DOHH2 (cell line): Measurements from ENCODE around the gene COX6B1.

Source experiments
- EZH2phosphoT487 ChIP-seq: fragments of 200-600 bp; sonication (generic); IDR thresholded peaks from 2 replicates; pipeline ENCODE4 v1.6.1; 2017; ENCODE audit warnings: borderline replicate concordance, mild to moderate bottlenecking, antibody characterized with exemption, low read length, moderate library complexity, mixed read lengths
- TF ChIP-seq, protein P1 (sequence below): fragments of 200-600 bp; sonication (generic); IDR thresholded peaks from one replicate; pipeline ENCODE4 v1.5.1; 2014; ENCODE audit warnings: antibody characterized with exemption, mild to moderate bottlenecking, low read depth, low read length; ENCODE audit not compliant: poor library complexity, severe bottlenecking

DNA sequence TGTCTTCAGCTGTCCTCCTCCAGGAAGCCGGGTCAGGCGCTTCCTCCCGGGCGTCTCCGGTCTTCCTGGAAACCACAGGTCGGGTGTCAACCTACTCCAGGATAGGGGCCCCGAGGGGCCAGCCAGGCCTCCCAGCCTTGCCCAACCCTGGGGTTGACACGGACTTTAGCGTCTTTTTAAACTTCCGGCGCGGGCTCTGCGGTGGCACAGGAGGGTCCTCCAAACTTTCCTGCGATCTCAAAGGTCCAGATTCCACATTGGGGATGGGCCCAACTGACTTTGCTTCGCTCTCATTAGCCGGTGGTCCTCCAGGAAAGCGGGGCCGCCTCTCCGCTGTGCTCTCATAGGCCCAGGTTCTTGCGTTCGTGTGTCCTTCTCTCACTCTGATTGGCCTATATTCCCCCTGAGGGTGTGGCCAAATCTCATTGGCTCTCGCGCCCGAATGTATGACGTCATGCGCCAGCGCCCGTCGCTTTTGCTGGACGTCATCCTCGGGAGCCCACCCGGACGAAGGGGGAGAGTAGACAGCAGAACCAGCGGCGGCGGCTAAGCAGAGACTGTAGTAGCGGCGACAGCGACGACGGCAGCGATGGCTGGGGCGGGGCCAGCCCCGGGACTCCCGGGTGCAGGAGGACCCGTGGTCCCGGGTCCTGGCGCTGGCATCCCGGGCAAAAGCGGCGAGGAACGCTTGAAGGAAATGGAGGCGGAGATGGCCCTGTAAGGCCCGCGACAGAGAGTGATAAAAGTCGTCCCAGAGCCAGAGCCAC, 19.4 kb upstream of the COX6B1 start, which contains the start of gene RBM42:
- TF ChIP-seq, protein P1, sequence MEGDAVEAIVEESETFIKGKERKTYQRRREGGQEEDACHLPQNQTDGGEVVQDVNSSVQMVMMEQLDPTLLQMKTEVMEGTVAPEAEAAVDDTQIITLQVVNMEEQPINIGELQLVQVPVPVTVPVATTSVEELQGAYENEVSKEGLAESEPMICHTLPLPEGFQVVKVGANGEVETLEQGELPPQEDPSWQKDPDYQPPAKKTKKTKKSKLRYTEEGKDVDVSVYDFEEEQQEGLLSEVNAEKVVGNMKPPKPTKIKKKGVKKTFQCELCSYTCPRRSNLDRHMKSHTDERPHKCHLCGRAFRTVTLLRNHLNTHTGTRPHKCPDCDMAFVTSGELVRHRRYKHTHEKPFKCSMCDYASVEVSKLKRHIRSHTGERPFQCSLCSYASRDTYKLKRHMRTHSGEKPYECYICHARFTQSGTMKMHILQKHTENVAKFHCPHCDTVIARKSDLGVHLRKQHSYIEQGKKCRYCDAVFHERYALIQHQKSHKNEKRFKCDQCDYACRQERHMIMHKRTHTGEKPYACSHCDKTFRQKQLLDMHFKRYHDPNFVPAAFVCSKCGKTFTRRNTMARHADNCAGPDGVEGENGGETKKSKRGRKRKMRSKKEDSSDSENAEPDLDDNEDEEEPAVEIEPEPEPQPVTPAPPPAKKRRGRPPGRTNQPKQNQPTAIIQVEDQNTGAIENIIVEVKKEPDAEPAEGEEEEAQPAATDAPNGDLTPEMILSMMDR: no peak
- no peak for TF ChIP-seq EZH2phosphoT487
